Measurements from ENCODE around the gene HSP90AB1.
A peak's percentile ranks its signal among the peaks of the same experiment; 100 is the strongest.

The HSP90AB1 gene

DNA sequence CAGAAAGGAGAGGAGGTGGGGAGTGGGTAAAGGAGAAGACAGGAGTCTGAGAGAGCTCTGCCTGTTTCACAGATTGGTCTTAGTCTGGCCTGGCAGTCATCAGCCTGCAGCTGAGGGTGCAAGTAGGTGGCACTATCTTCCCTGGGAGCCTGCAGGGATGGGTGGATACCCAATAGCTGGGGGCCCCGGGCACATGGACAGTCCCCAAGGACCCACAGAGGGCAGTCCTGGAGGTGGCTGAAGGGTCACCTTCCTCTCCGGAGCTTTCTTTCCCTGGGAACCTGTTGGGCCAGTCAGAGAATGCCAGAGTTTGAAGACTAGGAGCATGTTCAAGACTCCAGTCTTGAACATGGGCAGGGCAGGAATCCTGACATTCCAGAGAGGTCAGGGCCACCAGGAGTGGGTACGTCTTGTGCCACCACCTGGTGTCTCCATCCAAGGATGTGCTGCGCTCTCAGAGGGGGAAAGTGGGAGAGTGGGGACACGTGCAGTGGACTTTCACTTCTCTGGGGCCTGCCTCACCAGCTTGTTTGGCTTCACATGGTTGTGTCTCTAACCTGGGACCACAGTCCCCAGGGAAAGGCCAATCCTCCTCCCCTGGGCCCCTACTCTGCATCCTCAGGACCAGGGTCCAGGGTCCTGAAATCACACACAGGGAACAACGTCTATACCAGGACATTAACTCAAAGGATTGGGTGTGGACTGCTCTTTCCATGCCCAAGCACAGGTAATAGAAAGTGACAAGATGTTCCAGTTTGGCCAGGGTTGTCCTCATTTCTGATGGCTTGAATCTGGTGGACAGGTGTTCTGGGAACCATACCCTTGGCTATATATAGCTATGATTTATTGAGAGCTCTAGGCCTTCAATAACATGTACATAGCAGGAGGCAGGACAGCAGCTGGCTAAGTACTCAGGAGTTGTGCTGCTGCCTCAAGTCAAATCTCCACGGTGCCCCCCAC lies 48.2 kb downstream of the HSP90AB1 start:
- no peak overlapping the region for H3K4me3 ChIP-seq (replicated peaks; ENCODE audit: insufficient read depth, low read length)
- no peak for DNase-seq (ENCODE audit: low read depth in 1 of 2, low spot score in 1 of 2)
- TF ChIP-seq, protein P1, sequence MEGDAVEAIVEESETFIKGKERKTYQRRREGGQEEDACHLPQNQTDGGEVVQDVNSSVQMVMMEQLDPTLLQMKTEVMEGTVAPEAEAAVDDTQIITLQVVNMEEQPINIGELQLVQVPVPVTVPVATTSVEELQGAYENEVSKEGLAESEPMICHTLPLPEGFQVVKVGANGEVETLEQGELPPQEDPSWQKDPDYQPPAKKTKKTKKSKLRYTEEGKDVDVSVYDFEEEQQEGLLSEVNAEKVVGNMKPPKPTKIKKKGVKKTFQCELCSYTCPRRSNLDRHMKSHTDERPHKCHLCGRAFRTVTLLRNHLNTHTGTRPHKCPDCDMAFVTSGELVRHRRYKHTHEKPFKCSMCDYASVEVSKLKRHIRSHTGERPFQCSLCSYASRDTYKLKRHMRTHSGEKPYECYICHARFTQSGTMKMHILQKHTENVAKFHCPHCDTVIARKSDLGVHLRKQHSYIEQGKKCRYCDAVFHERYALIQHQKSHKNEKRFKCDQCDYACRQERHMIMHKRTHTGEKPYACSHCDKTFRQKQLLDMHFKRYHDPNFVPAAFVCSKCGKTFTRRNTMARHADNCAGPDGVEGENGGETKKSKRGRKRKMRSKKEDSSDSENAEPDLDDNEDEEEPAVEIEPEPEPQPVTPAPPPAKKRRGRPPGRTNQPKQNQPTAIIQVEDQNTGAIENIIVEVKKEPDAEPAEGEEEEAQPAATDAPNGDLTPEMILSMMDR (IDR thresholded peaks at IDR 0.05; ENCODE audit: insufficient read depth, low read length) = no peak
- TF ChIP-seq, protein P2, sequence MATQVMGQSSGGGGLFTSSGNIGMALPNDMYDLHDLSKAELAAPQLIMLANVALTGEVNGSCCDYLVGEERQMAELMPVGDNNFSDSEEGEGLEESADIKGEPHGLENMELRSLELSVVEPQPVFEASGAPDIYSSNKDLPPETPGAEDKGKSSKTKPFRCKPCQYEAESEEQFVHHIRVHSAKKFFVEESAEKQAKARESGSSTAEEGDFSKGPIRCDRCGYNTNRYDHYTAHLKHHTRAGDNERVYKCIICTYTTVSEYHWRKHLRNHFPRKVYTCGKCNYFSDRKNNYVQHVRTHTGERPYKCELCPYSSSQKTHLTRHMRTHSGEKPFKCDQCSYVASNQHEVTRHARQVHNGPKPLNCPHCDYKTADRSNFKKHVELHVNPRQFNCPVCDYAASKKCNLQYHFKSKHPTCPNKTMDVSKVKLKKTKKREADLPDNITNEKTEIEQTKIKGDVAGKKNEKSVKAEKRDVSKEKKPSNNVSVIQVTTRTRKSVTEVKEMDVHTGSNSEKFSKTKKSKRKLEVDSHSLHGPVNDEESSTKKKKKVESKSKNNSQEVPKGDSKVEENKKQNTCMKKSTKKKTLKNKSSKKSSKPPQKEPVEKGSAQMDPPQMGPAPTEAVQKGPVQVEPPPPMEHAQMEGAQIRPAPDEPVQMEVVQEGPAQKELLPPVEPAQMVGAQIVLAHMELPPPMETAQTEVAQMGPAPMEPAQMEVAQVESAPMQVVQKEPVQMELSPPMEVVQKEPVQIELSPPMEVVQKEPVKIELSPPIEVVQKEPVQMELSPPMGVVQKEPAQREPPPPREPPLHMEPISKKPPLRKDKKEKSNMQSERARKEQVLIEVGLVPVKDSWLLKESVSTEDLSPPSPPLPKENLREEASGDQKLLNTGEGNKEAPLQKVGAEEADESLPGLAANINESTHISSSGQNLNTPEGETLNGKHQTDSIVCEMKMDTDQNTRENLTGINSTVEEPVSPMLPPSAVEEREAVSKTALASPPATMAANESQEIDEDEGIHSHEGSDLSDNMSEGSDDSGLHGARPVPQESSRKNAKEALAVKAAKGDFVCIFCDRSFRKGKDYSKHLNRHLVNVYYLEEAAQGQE (IDR thresholded peaks at IDR 0.05; ENCODE audit: insufficient replicate concordance, low read depth) = no peak
- TF ChIP-seq GABPA (IDR thresholded peaks at IDR 0.05; ENCODE audit: low read depth) (no peak), POLR2AphosphoS5 (IDR thresholded peaks at IDR 0.05; ENCODE audit: low read depth) (no peak), SPI1 (IDR thresholded peaks at IDR 0.05; ENCODE audit: borderline replicate concordance, low read depth) (no peak)
- H3K27ac ChIP-seq (replicated peaks) = no peak overlapping the region
- H3K27me3 ChIP-seq (ENCODE audit: insufficient read depth, poor library complexity, severe bottlenecking) = peaks cover 27% of the 10 kb centered on the region

DNA sequence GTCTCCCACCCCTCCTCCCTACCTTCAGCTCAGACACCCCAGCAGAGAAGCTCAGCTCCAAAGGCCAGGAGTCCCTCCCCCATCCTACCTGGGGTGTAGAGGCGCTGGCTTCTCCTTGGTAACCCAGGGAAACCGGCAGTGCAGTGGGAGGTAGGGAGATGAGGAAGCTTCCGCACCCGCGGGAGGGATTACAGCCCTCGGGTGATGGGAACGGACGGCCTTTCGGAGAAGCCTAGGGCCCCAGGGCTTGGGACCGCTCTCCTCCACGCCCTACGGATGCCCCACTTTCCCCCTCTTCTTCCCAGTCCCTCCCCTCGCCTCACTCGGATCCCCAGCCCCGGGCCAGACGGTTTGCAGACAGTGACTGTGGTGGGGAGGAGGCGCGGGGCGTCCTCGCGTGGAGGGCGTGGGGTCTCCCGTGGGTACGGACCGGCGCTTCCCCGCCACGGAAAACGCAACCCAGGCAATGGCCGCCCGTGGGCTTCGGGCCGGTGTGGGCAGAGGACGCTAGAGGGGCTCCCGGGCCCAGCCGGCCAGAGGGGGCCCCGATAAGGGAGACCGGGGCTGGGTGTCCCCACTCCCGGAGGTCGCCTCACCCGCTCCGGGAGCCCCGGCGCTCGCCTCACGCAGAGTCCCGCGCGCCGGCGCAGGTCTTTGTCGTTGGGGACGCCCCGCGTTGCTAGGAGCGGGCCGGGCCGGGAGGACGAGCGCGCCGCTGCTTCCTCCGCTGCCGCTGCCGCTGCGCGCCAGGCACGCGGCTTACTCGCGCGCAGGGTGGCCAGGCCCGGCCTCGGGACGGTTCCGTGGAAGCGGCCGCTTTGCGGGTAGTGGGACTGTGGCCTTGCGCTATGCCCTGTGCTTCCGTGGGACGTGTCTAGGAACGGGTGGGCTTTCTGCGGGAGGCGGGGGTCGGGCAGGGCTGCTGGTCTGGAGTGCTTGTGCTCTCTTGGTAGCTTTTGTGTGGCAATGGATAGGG lies 50.5 kb downstream of the HSP90AB1 start:
- Histone ChIP-seq H3K27ac (replicated peaks) (no peak overlapping the region), H3K27me3 (ENCODE audit: insufficient read depth, poor library complexity, severe bottlenecking) (peaks cover 27% of the 10 kb centered on the region), H3K4me3 (replicated peaks; ENCODE audit: insufficient read depth, low read length) (peak overlapping the region; percentile 38)
- peak in 1 of 2 experiments; percentile 28 for DNase-seq (ENCODE audit: low read depth in 1 of 2, low spot score in 1 of 2)
- TF ChIP-seq POLR2AphosphoS5 (IDR thresholded peaks at IDR 0.05; ENCODE audit: low read depth) (peak; percentile 49; the same call in 1 of the 2 replicates), GABPA (IDR thresholded peaks at IDR 0.05; ENCODE audit: low read depth) (no peak), SPI1 (IDR thresholded peaks at IDR 0.05; ENCODE audit: borderline replicate concordance, low read depth) (no peak)
- TF ChIP-seq, protein P1 (IDR thresholded peaks at IDR 0.05; ENCODE audit: insufficient read depth, low read length) = no peak
- TF ChIP-seq, protein P2 (IDR thresholded peaks at IDR 0.05; ENCODE audit: insufficient replicate concordance, low read depth) = no peak

DNA sequence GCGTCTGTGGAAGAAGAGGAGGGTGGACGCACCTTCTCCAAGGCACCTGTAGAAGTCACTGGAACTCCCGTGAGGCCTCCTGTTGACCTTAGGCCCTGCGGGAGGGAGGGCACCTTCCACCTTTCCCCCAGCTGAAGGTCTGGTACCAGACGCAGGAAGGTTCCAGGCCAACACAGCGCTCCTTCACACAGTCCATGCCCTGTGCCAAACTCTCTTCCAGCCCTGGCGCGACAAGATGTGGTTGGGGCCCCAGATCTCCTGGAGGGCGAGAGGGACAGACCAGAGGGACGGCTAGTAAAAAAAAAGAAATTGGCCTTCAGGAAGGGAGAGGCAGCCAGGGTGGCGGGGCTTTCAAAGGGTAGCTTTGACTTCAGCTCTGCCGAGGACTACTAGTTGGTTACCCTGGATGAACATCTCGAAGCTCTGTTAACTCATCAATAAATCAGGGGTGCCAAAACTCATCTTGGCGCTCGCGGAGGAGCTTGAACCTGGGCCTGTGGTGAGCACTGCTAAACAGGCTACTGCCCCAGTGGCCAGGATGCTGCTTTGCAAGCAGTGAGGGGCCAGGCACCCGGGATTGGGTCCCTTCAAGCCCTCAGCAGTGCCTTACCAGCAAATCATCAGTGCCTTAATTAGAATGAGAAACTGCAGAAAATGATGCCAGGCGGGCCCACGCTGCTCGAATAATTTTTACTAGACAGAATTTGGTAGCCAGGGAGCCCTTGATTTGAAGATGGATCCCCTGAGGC lies 51.3 kb downstream of the HSP90AB1 start:
- DNase-seq (ENCODE audit: low read depth in 1 of 2, low spot score in 1 of 2) = no peak
- peaks cover 25% of the 10 kb centered on the region for H3K27me3 ChIP-seq (ENCODE audit: insufficient read depth, poor library complexity, severe bottlenecking)
- no peak for TF ChIP-seq POLR2AphosphoS5 (IDR thresholded peaks at IDR 0.05; ENCODE audit: low read depth)
- TF ChIP-seq, protein P1 (IDR thresholded peaks at IDR 0.05; ENCODE audit: insufficient read depth, low read length) = no peak
- TF ChIP-seq SPI1 (IDR thresholded peaks at IDR 0.05; ENCODE audit: borderline replicate concordance, low read depth) = no peak
- no peak for TF ChIP-seq GABPA (IDR thresholded peaks at IDR 0.05; ENCODE audit: low read depth)
- TF ChIP-seq, protein P2 (IDR thresholded peaks at IDR 0.05; ENCODE audit: insufficient replicate concordance, low read depth) = no peak
- H3K27ac ChIP-seq (replicated peaks) = no peak overlapping the region
- no peak overlapping the region for H3K4me3 ChIP-seq (replicated peaks; ENCODE audit: insufficient read depth, low read length)
